GM19372 (cell line): ENCODE measurements around the gene ASB13.

Source experiments
- ATAC-seq: cut with Tn5 transposase; IDR thresholded peaks from one replicate; pipeline ENCODE4 v1.9.1; 2021; ENCODE audit warnings: mild to moderate bottlenecking, low read depth, moderate library complexity; ENCODE audit not compliant: unreplicated experiment

Gene ASB13

DNA sequence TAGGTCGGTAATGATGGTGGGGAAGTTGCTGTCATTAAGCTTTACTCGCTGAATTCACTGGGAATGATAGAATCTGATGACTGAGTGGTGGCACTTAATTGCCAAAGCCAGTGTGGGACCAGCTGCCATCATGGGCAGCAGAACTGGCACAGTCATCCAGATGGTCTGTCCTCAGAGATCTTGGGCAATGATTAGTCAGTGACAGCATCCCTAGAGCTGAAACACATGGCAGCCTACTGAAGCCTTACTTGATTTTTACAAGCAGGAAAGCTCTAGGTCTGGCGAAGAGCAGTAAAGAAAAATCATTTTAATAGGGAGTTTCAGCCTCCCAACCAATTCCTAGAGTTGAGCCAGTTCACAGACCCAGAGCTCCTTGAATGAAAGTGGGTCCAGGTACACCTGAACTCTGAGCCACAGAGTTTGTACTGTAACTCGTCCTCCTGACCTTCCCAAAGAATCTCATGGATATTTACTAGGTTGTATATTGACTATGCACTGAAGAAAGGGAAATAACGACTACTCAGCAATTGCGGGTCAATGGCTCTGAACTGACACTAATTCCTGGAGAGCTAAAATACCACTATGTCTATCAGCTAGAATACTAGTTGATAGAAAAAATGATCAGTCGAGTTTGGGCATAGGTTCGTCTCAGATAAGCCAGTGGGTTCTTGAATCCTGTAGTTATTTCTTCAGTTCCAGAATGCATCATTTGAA, 4.4 kb upstream of the ASB13 start:
- ATAC-seq: no peak

DNA sequence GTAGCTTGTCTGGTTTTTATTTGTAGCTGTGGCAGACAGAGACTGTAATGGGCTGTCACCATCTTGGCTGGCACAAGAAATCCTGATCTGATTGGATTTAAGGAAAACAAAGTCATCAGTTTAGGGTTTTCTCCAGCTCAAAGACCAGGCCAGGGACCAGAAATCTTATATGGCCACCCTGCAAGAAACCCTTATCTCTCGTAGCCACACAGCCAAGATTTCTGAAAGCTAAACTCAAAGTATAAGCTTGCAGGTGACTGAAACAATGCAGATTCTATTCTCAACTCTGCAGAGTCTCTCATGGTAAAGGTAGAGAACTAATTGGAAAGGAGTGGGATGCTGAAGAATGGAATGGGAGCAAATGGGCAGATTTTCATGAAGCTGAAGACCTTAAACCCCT, 3.2 kb upstream of the ASB13 start:
- ATAC-seq: no peak

DNA sequence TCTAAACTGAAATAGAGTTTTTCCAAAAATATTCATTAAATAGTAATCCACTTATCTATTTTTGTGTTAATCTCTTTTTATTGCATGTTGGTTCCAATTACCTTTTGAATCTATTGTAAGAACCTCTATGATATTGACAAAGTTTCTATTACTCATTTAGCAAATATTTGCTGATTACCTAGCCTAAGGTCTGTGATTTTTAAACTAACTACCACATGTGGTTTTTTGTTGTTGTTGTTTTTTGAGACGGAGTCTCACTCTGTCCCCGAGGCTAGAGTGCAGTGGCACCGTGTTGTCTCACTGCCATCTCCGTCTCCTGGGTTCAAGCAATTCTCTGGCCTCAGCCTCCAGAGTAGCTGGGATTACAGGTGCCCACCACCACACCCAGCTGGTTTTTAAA, 2.0 kb upstream of the ASB13 start:
- ATAC-seq: no peak

DNA sequence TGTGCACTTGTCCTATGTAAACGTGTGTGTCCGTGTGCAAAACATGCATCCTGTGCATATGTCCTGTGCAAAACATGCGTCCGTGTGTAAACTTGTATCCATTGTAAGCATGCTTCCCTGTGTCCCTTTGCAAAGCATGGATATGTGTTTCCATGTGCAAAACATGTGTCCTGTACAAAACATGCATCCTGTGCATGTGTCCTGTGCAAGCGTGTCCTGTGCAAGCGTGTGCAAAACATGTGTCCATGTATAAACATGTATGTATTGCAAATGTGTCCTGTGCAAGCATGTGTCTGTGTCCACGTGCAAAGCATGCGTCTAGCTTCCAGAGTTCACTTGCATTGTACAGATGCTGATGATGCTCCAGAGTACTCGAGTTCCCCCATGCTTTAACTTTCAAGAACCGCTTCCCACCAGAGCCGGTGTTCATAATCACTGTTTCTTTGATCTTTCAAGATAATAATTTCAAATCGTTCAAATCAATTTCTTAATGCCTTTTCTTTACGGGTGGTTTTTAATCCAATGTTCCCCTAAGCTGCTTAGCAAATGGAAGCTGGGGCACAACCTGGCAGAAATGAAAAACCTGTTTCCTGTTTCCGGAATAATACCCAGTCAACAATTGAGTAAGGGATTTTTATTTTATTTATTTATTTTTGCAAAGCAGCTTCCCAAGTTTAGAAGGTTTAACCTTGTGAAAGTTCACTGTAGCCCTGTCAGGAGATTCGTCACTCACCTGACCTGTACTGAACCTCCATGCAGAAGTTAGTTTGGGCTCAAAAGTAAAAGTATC, 641 bp upstream of the ASB13 start:
- no peak for ATAC-seq

DNA sequence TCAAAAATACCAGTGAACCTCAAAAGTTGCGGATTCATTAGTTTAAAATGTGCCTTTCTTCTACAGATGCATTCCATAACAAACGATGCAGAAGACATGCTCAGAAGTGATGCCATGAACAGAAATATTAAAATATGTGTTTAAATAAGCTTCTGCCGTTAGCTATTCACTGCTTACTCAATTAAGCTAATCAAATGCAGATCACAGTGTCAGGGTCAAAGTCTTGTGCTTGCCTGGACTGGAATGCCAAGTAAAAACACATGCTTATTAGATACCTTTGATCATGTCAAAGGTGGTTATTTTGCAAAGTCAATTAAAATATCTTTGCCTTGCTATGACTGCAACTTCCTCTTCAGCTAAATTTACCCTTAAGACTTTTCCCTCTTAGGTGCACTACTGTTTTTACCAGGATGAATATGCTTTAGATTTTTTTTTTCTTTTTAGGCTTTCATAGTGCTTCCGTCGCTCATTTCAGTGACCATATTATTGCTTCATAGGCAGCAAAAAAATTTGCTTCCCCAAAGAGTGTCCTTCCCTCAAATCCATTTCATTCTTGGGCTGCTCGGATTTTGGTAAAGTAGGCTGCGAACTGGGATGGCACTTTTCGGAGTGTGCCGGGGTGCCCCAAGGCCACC, 905 bp downstream of the ASB13 start:
- no peak for ATAC-seq

DNA sequence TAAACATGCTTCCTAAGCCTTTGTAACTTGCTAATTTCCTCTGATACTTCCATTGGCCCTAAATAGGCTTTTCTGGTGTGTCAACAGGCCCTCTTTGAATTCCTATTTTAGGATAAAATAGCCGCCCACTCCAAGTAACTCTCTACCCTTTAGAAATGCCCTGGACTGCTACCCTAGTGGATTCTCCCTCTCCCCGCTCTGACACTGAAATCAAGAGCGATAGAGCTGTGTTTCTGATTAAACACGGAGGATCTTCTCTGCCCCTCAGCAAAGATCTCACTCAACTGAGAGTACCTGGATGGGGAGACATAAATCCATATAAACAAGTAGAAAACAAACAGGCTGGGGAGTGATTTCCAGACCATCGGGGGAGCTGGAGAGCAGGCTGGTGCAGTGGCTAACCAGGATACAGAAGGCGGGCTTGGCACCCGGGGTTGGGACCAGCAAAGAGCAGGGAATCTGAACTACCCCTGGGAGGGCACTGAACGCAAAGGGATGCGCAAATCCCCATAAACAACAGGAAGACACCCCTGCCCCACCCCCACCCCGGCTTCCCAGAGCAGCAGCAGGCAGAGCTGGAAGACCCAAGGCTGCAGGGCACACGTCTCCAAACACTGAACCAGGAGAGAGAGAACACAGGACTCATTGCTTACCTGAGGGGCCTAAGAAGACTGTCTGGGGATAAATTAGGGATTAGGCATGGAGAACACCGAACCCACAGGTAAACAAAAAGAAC, 2.5 kb downstream of the ASB13 start:
- no peak for ATAC-seq

DNA sequence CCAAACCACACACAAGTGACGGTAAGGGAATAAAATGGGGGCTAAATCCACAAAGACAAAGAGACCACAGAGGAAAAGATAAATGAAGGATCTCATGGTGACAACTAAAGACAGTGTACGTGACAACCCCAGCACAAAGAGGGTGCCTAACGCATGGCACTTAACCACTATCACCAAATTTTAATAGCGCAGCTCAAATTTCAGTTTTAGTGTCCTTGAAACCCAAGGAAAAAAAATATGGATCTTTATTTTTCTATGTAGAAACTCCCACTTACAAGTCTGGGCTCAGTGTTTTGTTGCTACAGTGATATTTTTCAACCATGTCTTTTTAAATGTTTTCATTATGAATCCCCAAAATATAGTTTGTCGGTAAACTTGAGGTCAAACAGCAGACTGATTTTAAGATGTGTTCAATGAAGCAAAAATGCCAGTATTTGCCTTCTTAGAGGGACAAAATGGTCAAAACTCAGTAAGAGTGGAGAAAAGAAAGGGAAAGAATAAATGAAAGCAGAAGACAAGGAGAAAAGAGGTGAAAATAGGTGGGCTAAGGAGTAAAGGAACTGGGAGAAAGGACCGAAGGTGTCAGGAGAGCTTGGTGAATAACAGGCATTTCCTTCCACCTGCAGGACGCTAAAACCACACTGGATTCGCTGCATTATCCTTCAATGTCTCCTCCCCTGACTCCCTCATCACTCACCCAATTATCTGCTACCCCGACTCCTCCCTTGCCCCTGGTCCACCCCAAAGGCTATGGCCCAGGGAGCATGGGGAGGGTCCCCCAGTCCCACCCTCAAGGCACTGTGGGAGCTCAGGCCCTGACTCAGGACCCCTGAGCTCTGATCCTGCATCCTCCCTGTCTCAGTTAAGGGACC, 3.5 kb downstream of the ASB13 start:
- no peak for ATAC-seq

DNA sequence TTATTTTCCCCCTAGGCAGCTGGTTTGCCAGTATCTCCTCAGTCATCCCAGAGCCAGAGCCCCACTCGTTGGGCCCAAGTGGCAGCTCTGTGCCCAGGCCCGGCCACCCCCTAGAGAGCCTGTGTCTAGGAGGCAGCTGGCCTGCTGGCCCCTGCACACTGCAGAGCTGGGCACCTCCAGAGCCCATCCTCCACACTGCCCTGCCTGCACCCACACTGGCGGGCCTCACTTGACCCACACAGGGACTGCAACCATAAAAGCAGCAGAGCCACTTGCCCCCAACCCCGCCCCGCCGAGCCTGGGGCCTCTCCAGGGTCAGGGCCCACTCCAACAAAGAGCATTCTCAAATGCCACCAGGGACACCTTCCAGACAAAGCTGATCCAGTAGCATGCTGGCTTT, 5.4 kb downstream of the ASB13 start:
- ATAC-seq: no peak

DNA sequence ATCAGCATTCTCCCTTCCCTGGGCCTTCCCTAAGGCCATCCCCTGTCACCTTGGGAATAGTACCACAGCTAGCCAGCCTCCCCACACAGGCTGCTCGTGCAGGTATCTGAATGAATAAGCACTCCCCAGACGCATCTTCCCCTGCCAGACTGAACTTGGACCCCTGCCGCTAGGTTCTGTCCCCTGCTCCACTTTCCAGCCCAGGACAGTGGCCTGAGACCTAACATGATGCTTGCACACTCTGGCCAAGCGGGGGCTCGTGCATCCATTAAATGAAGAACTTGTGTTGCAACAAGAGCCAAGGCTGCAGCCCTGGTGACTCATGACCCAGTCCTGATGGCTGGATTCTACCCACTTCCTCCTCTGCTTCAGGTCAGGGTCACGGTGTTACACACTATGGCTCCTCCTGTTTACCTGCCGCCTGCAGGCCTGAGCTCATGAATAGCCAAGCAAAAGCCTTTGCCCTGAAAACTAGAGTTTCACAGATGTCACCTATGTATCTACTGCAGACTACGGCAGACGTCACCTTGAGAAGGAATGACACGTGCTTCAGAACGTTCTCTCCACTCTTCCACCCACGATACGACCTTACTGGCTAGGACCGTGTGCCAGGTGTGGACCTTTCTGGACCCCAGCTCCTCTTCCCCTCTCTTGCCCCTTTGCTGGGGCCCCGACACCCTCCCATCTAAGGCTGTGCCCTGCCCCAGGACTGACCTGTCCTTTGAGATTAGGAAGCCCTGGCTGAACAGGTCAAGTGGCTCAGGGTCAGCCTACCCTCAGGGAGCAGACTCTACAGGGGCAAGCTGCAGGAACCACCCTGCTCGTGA, 6.5 kb downstream of the ASB13 start:
- no peak for ATAC-seq

DNA sequence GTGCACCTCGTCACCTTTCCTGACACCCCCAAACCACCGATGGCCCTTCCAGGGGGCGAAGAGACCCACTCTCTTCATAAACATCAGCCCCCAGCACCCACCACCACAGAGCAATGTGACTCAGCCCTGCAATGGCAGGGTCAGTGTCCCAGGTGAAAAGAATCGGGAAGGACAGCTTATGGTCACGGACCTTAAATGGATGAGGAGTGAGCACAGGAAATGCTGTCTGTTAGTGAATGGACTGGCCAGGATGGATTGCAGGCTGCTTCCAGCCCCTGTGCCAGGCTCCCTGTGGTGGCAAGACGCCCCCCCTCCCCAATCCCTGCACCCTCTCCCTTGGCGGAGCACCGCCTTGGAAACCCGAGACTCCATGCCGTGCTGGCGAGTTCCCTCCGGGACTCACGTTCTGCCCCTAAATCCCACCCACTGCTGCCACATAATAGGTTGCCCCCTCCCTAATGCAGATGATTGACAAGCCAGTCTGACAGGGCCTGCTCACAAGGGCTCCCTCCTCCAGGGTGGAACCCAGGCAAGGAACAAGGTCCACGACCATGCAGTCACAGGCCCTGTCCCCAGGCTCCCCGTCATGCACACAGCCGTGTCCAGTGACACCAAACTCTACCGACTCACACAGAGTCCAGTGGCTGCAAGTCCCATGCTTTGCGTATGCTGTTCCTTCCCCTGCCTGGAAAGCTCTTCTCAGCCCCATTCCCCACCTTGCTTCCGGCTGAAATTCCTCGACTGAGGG, 7.3 kb downstream of the ASB13 start:
- no peak for ATAC-seq

DNA sequence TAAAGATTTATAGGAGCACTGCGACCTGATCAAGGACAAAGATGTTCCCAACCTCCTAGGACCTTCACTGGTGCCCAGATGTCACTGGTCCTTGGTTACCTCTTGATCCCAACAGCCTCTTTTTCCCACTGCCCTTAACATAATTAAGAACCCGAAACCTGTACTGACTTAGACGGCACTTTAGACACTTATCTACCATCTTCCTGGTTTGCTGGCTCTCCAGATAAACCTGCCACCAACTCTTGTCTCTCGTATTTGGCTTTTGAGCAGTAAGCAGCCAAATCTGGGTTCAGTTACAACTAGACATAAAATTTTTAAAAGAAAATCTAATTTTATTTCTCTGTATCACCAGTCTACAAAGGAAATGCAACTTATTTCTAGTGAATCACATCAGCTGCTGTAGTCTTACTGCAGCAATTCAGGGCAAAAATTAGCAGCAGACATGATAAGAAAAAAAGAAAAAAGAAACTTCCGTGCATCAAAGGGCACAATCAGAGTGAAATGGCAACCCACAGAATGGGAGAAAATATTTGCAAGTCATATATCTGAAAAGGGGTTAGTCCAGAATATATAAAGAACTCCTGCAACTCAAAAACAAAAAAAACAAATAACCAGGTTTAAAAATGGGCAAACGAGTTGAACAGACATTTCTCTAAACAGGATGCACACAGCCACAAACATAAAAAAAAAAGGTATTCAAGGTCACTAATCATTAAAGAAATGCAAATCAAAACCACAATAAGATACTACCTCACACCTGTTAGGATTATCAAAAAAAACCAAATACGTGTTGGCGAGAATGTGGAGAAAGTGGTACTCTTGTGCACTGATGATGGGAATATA, 9.4 kb downstream of the ASB13 start:
- no peak for ATAC-seq

DNA sequence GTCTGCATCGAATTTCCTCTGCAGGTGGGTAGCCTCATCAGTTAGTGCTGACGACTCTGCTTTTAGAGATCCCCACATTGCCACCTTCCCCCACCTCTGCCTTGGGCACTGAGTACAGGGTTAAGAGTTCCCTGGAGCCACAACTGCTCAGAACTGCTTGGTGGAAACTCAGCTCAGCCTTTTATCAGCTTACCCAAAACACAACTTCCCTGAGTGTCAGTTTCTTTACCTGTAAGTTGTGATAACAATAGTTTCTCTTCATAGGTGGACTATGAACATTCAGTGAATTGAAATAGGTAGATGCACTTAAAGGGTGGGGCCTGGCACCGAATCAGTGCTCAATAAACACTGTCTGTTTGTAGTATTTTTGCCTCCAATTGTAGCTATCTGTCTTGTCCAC, 11.3 kb downstream of the ASB13 start:
- no peak for ATAC-seq

DNA sequence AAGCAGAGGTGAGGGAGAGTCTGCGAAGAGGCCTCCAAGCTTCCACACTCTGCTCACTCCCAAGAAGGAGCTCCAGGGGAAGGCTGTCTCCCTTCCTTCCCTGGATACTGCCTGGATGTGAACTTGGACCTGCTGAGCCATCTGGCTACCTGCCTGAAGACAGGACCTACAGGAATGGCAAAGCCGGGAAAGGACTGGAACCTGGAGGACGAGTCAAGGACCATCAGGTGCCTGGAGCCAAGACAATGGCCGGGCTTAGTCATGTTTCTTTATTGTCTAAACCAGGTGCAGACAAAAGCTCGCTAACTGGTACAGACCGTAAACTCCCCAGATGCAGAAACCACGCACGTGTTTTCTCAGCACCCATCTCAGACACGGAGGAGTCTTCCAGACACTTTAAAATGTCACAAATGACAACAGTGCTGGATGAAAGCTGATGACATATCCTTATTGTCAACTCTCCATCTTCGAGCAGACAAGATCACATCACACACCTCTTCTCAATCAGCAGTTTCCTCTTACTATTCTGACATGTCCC, 12.1 kb downstream of the ASB13 start:
- ATAC-seq: no peak

DNA sequence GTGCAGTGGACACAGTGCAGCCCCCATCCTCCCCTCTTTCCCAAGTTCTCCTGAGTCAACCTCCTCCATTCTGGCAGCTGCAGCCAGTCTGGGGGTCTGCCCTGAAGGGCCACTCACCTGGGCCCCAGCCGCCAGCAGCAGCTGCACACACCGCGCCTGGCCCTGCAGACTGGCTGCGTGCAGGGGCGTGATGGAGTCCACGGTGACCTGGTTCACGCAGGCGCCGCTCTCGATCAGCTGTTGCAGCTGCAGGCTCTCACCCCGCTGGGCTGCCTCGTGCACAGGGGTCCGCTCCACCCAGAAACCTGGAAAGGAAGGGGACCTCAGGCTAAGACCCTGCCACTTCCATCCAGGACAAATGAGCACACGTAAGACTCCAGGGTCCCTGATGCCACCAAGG, 13.6 kb downstream of the ASB13 start:
- no peak for ATAC-seq

DNA sequence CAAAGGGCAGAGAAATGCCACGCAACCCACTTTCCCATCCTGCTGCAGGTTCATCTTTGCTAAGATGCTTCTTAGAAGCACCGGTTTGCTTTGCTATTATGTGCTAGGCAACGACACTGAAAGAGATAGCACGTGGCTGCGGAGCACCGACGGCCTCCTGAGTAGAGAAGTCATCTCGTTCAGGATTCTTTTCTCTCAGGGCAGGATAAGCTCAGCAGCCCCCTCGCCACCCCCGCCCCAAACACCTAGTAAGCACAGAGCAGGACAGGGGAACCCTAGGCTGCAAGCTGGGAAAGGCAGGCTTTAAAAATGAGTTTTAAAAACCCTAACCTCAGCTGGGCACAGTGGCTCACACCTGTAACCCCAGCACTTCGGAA, 15.0 kb downstream of the ASB13 start:
- no peak for ATAC-seq

DNA sequence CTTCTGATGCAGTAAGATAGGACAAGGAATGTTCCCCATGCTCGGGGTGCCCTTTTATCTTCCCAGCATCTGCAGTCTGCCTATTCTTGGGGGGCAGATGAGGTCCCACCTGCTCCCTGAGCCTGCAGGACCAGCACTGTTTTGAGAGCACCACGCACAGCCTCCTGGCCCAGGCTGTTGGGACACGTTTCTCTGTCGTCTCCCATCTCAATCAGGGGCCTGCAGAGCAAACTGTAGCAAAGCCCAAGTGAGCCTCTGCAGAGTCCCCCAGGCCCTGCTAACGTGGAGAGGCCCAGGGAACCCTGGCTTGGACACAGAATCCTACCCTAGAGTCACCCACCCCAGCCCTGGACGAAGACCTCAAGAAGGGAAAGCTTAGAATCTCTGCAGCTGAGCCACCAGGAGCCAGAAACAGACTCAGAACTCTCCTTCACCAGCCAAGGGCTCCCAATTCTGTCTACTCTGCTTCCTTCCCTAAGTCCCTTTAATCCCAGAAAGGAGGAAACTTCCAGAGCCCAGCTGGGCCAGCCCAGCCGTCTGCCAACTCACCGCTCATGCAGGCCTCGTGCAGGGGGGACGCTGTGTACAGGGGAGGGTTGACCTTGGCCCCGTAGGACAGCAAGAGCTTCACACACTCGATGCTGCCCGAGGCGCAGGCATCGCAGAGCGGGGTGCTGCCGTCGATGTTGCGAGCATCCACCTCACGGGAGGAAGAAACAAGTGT, 15.6 kb downstream of the ASB13 start:
- ATAC-seq: no peak

DNA sequence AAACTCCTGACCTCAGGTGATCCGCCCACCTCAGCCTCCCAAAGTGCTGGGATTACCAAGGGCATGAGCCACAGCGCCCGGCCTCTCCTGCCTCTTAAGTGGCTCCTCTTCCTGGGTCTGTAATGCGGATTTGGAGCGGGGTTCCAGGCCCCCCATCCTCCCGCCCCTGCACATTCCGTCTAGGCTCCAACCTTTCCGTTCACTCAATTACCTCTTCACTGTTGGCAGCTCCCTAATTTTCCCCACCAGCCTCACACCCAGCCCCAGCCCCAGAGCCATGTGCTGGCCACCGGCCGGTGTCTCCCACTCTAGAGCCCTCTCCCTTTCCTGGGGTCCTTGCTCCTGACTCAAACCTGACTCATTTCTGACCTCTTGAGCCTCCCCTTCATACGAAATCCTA, 16.6 kb downstream of the ASB13 start:
- no peak for ATAC-seq
